ENCODE data around the gene ACTG1.

ACTG1 gene

GRCh38 chr17:81481073-81481799 is 31.4 kb downstream of the ACTG1 start:
- DNase-seq (ENCODE audit: low read depth), result peak; percentile 43

- DNase-seq (ENCODE audit: low read depth), result no peak
Measured at GRCh38 chr17:81480140-81481072, 32.2 kb downstream of the ACTG1 start.

GRCh38 chr17:81479175-81480071 is 33.2 kb downstream of the ACTG1 start:
- no peak for DNase-seq (ENCODE audit: low read depth)

- DNase-seq (ENCODE audit: low read depth), result no peak
Measured at GRCh38 chr17:81478119-81478518, 34.5 kb downstream of the ACTG1 start.

GRCh38 chr17:81477173-81477572 is 35.4 kb downstream of the ACTG1 start:
- DNase-seq (ENCODE audit: low read depth), result no peak

- no peak for DNase-seq (ENCODE audit: low read depth)
Measured at GRCh38 chr17:81476635-81477034, 36.0 kb downstream of the ACTG1 start.

- no peak for DNase-seq (ENCODE audit: low read depth)
Measured at GRCh38 chr17:81476097-81476496, 36.5 kb downstream of the ACTG1 start.

GRCh38 chr17:81474958-81475357 is 37.6 kb downstream of the ACTG1 start:
- no peak for DNase-seq (ENCODE audit: low read depth)

- DNase-seq (ENCODE audit: low read depth), result no peak
Measured at GRCh38 chr17:81473019-81473418, 39.6 kb downstream of the ACTG1 start.

- DNase-seq (ENCODE audit: low read depth), result no peak
Measured at GRCh38 chr17:81471818-81472456, 40.7 kb downstream of the ACTG1 start.

- DNase-seq (ENCODE audit: low read depth), result no peak
Measured at GRCh38 chr17:81470944-81471817, 41.4 kb downstream of the ACTG1 start.

GRCh38 chr17:81470270-81470943 is 42.2 kb downstream of the ACTG1 start:
- DNase-seq (ENCODE audit: low read depth), result no peak

- no peak for DNase-seq (ENCODE audit: low read depth)
Measured at GRCh38 chr17:81469266-81469665, 43.3 kb downstream of the ACTG1 start.

- DNase-seq (ENCODE audit: low read depth), result no peak
Measured at GRCh38 chr17:81468770-81469121, 43.9 kb downstream of the ACTG1 start.

- no peak for DNase-seq (ENCODE audit: low read depth)
Measured at GRCh38 chr17:81468111-81468769, 44.4 kb downstream of the ACTG1 start.

GRCh38 chr17:81466564-81467472 is 45.8 kb downstream of the ACTG1 start:
- DNase-seq (ENCODE audit: low read depth), result no peak

GRCh38 chr17:81465910-81466309 is 46.7 kb downstream of the ACTG1 start:
- DNase-seq (ENCODE audit: low read depth), result no peak

GRCh38 chr17:81464586-81464985 is 48.0 kb downstream of the ACTG1 start:
- no peak for DNase-seq (ENCODE audit: low read depth)

- DNase-seq (ENCODE audit: low read depth), result no peak
Measured at GRCh38 chr17:81463506-81463905, 49.1 kb downstream of the ACTG1 start.
